Amniotic stem cell (primary cell): Measurements from ENCODE around the gene CD68.
"Not testable (repeated sequence)": the region's sequence is repeated elsewhere in the genome, so short reads cannot be mapped to it uniquely, and the experiment has no call there.

Experiments
- DNase-seq: peaks from one replicate; lab custom pipeline; 2025; lab: John Stamatoyannopoulos, UW

The CD68 gene

GRCh38 chr17:7613769-7614424 lies 34.5 kb downstream of the CD68 start:
- DNase-seq, result no peak

GRCh38 chr17:7614425-7615264 lies 35.2 kb downstream of the CD68 start, which contains the start of gene FXR2:
TSS of gene FXR2 (minus strand) at chr17:7614897. CDS start at chr17:7614532, 365 bp downstream.
- DNase-seq, result peak; percentile 98

- no peak for DNase-seq
These were observed 35.9 kb downstream of the CD68 start for GRCh38 chr17:7615265-7615747.

GRCh38 chr17:7618608-7619007 lies 39.2 kb downstream of the CD68 start:
- no peak for DNase-seq

GRCh38 chr17:7620835-7621234 lies 41.4 kb downstream of the CD68 start:
- no peak for DNase-seq

- no peak for DNase-seq
These were observed 44.2 kb downstream of the CD68 start for GRCh38 chr17:7623661-7624060.

- not testable (repeated sequence) for DNase-seq
These were observed 46.3 kb downstream of the CD68 start for GRCh38 chr17:7625749-7626148.

- DNase-seq, result no peak
These were observed 46.9 kb downstream of the CD68 start for GRCh38 chr17:7626307-7626706.

GRCh38 chr17:7626956-7627249 lies 47.5 kb downstream of the CD68 start:
- no peak for DNase-seq

GRCh38 chr17:7627250-7628121 lies 48.0 kb downstream of the CD68 start, which contains the start of gene SAT2:
TSS of gene SAT2 (minus strand) at chr17:7627821. CDS start at chr17:7627635, 186 bp downstream.
- DNase-seq, result peak; percentile 92

- DNase-seq, result no peak
These were observed 50.6 kb downstream of the CD68 start, which contains the start of gene SHBG for GRCh38 chr17:7629939-7630571. TSS of gene SHBG (plus strand) at chr17:7630135. CDS start at chr17:7630173, 38 bp downstream.
